ENCODE data around the gene RBP3.

Gene RBP3

DNA sequence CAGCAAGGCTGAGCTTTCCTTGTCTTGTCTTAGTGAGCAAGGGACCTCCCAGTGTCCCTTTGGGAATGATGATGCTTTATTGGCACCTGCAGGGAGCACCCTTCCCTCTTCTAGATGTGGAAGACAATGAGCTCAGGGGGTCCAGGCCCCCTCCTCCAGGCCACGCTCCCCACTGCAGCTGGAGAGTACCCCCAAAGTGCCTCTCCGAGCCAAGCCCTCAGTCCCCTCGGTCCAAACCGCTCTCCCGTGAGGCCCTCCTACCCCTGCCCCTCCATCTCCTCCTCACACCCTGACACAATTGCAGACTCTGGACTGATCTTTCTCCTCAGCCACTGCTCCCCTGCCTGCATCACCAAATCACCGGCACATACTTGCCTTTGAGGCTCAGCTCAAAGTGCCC, 16.7 kb downstream of the RBP3 start:
- TF ChIP-seq, protein P1, sequence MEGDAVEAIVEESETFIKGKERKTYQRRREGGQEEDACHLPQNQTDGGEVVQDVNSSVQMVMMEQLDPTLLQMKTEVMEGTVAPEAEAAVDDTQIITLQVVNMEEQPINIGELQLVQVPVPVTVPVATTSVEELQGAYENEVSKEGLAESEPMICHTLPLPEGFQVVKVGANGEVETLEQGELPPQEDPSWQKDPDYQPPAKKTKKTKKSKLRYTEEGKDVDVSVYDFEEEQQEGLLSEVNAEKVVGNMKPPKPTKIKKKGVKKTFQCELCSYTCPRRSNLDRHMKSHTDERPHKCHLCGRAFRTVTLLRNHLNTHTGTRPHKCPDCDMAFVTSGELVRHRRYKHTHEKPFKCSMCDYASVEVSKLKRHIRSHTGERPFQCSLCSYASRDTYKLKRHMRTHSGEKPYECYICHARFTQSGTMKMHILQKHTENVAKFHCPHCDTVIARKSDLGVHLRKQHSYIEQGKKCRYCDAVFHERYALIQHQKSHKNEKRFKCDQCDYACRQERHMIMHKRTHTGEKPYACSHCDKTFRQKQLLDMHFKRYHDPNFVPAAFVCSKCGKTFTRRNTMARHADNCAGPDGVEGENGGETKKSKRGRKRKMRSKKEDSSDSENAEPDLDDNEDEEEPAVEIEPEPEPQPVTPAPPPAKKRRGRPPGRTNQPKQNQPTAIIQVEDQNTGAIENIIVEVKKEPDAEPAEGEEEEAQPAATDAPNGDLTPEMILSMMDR (IDR thresholded peaks at IDR 0.05; ENCODE audit: control insufficient read depth, insufficient read depth, low read depth, low read length, missing control alignments) = no peak
- DNase-seq (ENCODE audit: low read depth) = no peak
- H3K4me3 ChIP-seq (ENCODE audit: control insufficient read depth, low read depth, low read length) = no peak overlapping the region

GRCh38 chr10:47365431-47366180, 17.4 kb downstream of the RBP3 start:
- H3K4me3 ChIP-seq (ENCODE audit: control insufficient read depth, low read depth, low read length) = no peak overlapping the region
- TF ChIP-seq, protein P1 (IDR thresholded peaks at IDR 0.05; ENCODE audit: control insufficient read depth, insufficient read depth, low read depth, low read length, missing control alignments) = no peak
- no peak for DNase-seq (ENCODE audit: low read depth)

- TF ChIP-seq, protein P1 (IDR thresholded peaks at IDR 0.05; ENCODE audit: control insufficient read depth, insufficient read depth, low read depth, low read length, missing control alignments) = no peak
- no peak overlapping the region for H3K4me3 ChIP-seq (ENCODE audit: control insufficient read depth, low read depth, low read length)
- DNase-seq (ENCODE audit: low read depth) = no peak
Measured at GRCh38 chr10:47366181-47366631, 18.0 kb downstream of the RBP3 start.

DNA sequence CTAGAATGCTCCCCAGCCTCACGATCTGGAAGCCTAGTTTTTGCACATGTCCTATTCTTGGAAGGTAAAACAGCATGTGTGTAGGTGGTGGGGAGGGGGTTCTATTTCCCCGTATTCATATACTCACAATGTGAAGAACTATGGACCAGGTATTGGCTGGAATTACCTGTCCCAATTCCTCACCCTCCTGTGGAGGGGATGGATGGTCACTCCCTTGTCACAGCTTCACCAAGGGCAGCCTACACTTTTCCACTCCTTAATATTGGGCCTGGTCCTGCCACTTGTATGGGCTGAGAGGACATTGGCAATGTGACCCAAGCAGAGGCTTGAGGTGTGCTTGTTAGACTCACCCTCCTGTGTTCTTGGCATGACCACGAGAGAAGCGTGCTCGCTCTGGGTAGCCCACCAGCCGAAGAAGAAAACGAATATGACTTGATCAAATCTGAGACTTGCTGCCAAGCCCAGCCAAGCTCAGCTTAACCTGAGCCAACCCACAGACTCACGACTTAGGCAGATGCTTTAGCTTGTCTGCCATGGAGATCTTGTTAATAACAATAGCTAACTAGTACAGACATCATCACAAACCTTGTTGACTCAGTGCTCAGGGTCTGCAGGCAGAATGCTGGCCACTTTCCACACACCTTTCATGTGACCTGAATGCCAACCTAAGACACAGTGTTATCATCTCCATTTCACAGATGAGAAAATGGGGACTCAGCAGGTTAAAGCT, 18.7 kb downstream of the RBP3 start:
- TF ChIP-seq, protein P1 (IDR thresholded peaks at IDR 0.05; ENCODE audit: control insufficient read depth, insufficient read depth, low read depth, low read length, missing control alignments) = no peak
- DNase-seq (ENCODE audit: low read depth) = no peak
- H3K4me3 ChIP-seq (ENCODE audit: control insufficient read depth, low read depth, low read length) = no peak overlapping the region

- TF ChIP-seq, protein P1 (IDR thresholded peaks at IDR 0.05; ENCODE audit: control insufficient read depth, insufficient read depth, low read depth, low read length, missing control alignments) = no peak
- DNase-seq (ENCODE audit: low read depth) = no peak
Measured at GRCh38 chr10:47367646-47368045, 19.5 kb downstream of the RBP3 start.

DNA sequence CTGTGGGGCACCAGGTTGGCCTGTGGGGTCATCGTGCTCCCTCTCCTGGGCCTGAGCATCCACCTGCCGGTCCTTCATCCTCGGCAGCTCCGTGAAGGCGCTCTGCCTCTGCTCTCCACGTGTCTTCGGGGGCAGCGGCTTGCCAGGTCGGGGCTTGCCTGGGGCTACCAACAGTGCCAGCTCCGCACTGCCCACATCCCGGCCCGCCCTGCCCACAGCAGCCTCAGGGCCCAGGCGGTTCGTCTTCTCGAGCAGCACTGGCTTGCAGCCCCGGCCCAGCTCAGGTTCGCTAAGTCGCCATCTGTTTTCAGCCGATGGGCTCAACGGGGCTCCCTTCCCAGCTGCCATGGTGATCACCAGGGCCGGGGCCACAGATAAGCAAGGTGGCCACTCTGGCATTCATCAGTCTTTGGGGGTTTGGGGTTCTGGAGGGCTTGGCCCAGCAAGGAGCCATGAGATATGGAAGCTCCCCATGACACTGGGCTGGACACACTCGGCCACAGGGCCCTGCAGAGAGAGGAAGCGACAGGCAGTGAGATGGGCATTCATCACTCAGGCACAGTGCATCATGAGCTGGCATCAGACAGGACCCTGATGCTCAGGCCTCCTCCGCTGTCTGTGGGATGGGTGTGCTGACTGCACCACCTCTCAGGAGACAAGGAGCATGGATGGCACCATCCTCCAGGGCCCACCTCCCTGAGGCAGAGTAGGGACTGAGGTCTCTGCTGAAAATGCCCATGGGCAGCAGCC, 20.4 kb downstream of the RBP3 start:
- H3K4me3 ChIP-seq (ENCODE audit: control insufficient read depth, low read depth, low read length) = no peak overlapping the region
- TF ChIP-seq, protein P1 (IDR thresholded peaks at IDR 0.05; ENCODE audit: control insufficient read depth, insufficient read depth, low read depth, low read length, missing control alignments) = no peak
- DNase-seq (ENCODE audit: low read depth) = no peak

More at GRCh38 chr10:47367646-47368045, 19.5 kb downstream of the RBP3 start:
- no peak overlapping the region for H3K4me3 ChIP-seq (ENCODE audit: control insufficient read depth, low read depth, low read length)

Measured in AG09309 (cell line).